SK-N-SH (cell line): Measurements from ENCODE around the gene AFF3. TPM values are rescaled to one million over a fixed set of nuclear protein-coding genes. Genes with fewer than 3 reads are reported as not detected.

Experiments
- CTCF ChIA-PET: fragments of 300-600, 350-600 bp; formaldehyde crosslinking; extraction: SDS; loops from one replicate; lab custom pipeline; 2021; lab: Yijun Ruan, JAX
- POLR2A ChIA-PET: fragments of 350-600 bp; sonication (Branson Sonifier 250); formaldehyde crosslinking; extraction: SDS; loops from one replicate; lab custom pipeline; 2020; ENCODE audit warnings: antibody characterized with exemption, inconsistent platforms; lab: Yijun Ruan, JAX
- DNase-seq: peaks from one replicate; pipeline ENCODE4 v3.0.0; 2012
- H2AFZ ChIP-seq: fragments of 200-600 bp; sonication (generic); 2 replicates; pipeline ENCODE4 v1.8.1; 2016; ENCODE audit warnings: antibody characterized with exemption, mild to moderate bottlenecking, low read depth
- H3F3A ChIP-seq: fragments of 200-600 bp; sonication (generic); replicated peaks from 2 replicates; pipeline ENCODE3; 2016; ENCODE audit warnings: antibody characterized with exemption, mild to moderate bottlenecking; ENCODE audit not compliant: insufficient read depth
- H3K27ac ChIP-seq, 2 experiments: fragments of 200-500 bp in 1 of 2; fragments of 200-600 bp in 1 of 2; sonication (Bioruptor generic) in 1 of 2; sonication (generic), shearing (Covaris generic) in 1 of 2; 2 replicates each; pipeline versions ENCODE4 v1.5.1 to v1.6.1; 2014 to 2016; ENCODE audit warnings: low read depth in 2 of 2, inconsistent platforms in 1 of 2, low read length in 1 of 2, mild to moderate bottlenecking in 1 of 2, mixed read lengths in 1 of 2
- H3K27me3 ChIP-seq: fragments of 200-600 bp; sonication (generic), shearing (Covaris generic); 2 replicates; pipeline ENCODE4 v1.6.1; 2016; ENCODE audit warnings: mixed run types; ENCODE audit not compliant: insufficient read depth
- H3K36me3 ChIP-seq, 2 experiments: fragments of 200-500 bp in 1 of 2; fragments of 200-600 bp in 1 of 2; sonication (Bioruptor generic) in 1 of 2; sonication (generic) in 1 of 2; replicated peaks in 1 of 2; 2 replicates each; pipeline versions ENCODE3 to v1.5.1; 2014 to 2016; ENCODE audit warnings: low read length in 1 of 2, mild to moderate bottlenecking in 1 of 2; ENCODE audit not compliant: insufficient read depth in 2 of 2, control insufficient read depth in 1 of 2
- H3K4me1 ChIP-seq, 2 experiments: fragments of 200-500 bp in 1 of 2; fragments of 200-600 bp in 1 of 2; sonication (Bioruptor generic) in 1 of 2; sonication (generic), shearing (Covaris generic) in 1 of 2; 2 replicates each; pipeline versions ENCODE4 v1.5.1 to v1.6.1; 2014 to 2016; ENCODE audit warnings: low read depth in 1 of 2, low read length in 1 of 2, mixed run types in 1 of 2; ENCODE audit not compliant: insufficient read depth in 2 of 2, control insufficient read depth in 1 of 2
- H3K4me2 ChIP-seq: fragments of 200-600 bp; sonication (generic), shearing (Covaris generic); 2 replicates; pipeline ENCODE4 v1.6.1; 2017; ENCODE audit warnings: mixed run types
- H3K4me3 ChIP-seq, 2 experiments: fragments of 200-500 bp in 1 of 2; fragments of 200-600 bp in 1 of 2; sonication (Bioruptor generic) in 1 of 2; sonication (generic), shearing (Covaris generic) in 1 of 2; 2 replicates each; pipeline versions ENCODE4 v1.5.1 to v1.8.1; 2014 to 2016; ENCODE audit warnings: low read depth in 2 of 2, inconsistent platforms in 1 of 2, low read length in 1 of 2, mild to moderate bottlenecking in 1 of 2, mixed read lengths in 1 of 2, moderate library complexity in 1 of 2
- H3K79me2 ChIP-seq: fragments of 200-600 bp; sonication (generic); 2 replicates; pipeline ENCODE4 v1.8.1; 2017; ENCODE audit warnings: mild to moderate bottlenecking; ENCODE audit not compliant: insufficient read depth
- H3K9ac ChIP-seq: fragments of 200-600 bp; sonication (generic); 2 replicates; pipeline ENCODE4 v1.6.1; 2017; ENCODE audit warnings: mixed run types
- H3K9me2 ChIP-seq: fragments of 200-600 bp; sonication (generic); 2 replicates; pipeline ENCODE4 v1.6.1; 2017; ENCODE audit warnings: mixed run types
- H3K9me3 ChIP-seq: fragments of 200-600 bp; sonication (generic); 2 replicates; pipeline ENCODE4 v1.6.1; 2017; ENCODE audit warnings: mixed run types, mild to moderate bottlenecking, moderate library complexity
- H4K20me1 ChIP-seq: fragments of 200-600 bp; sonication (generic); 2 replicates; pipeline ENCODE4 v1.6.1; 2017; ENCODE audit warnings: mild to moderate bottlenecking, mixed run types; ENCODE audit not compliant: insufficient read depth
- CTCF ChIP-seq: fragments of 200-600 bp; sonication (generic); IDR thresholded peaks from 2 replicates; pipeline ENCODE4 v1.6.1; 2017; ENCODE audit warnings: antibody characterized with exemption, mild to moderate bottlenecking, moderate library complexity
- EP300 ChIP-seq, 2 experiments: IDR thresholded peaks; 2 replicates each; pipeline versions ENCODE4 v1.4.0 to v1.6.1; 2012; ENCODE audit warnings: borderline replicate concordance in 1 of 2, low read depth in 1 of 2, low read length in 1 of 2
- EZH2phosphoT487 ChIP-seq: fragments of 200-600 bp; sonication (generic); IDR thresholded peaks from 2 replicates; pipeline ENCODE4 v1.6.1; 2017; ENCODE audit warnings: low read depth, mixed run types, mild to moderate bottlenecking, antibody characterized with exemption, moderate library complexity, borderline replicate concordance
- FOSL2 ChIP-seq: IDR thresholded peaks from 2 replicates; pipeline ENCODE4 v1.4.0; 2012; ENCODE audit warnings: low read depth, mild to moderate bottlenecking, moderate library complexity, borderline replicate concordance
- FOXM1 ChIP-seq: IDR thresholded peaks from 2 replicates; pipeline ENCODE4 v1.4.0; 2012; ENCODE audit warnings: low read depth, mild to moderate bottlenecking
- MAX ChIP-seq: IDR thresholded peaks from 2 replicates; pipeline ENCODE4 v1.4.0; 2012; ENCODE audit warnings: low read depth
- MEF2A ChIP-seq: IDR thresholded peaks from 2 replicates; pipeline ENCODE4 v1.4.0; 2012; ENCODE audit warnings: low read depth, borderline replicate concordance
- MXI1 ChIP-seq: IDR thresholded peaks from 2 replicates; pipeline ENCODE4 v1.6.1; 2012; ENCODE audit warnings: mild to moderate bottlenecking, low read depth, low read length, improper control_type of control experiment
- RAD21 ChIP-seq: IDR thresholded peaks from 2 replicates; pipeline ENCODE4 v1.6.1; 2012; ENCODE audit warnings: mild to moderate bottlenecking, low read length
- RCOR1 ChIP-seq: fragments of 150-350 bp; IDR thresholded peaks from 2 replicates; pipeline ENCODE4 v1.6.1; 2017; ENCODE audit warnings: antibody characterized with exemption, low read length
- SIN3A ChIP-seq: IDR thresholded peaks from 2 replicates; pipeline ENCODE4 v1.6.1; 2012; ENCODE audit warnings: low read depth, mild to moderate bottlenecking, low read length, moderate library complexity, borderline replicate concordance
- TAF1 ChIP-seq: IDR thresholded peaks from 2 replicates; pipeline ENCODE4 v1.6.1; 2012; ENCODE audit warnings: low read depth, mild to moderate bottlenecking, low read length, moderate library complexity, borderline replicate concordance
- TCF12 ChIP-seq: IDR thresholded peaks from 2 replicates; pipeline ENCODE4 v1.4.0; 2012
- WGBS: methylation state at CpG from one replicate; pipeline ENCODE4 v1.1.6; 2017; ENCODE audit warnings: low lambda C conversion rate; 5-methylcytosine and 5-hydroxymethylcytosine counted together
- polyA plus RNA-seq, 3 experiments: library from polyadenylated mRNA; depleted of rRNA; stranded (reverse); fragments of >200 nt; gene quantifications; 2 replicates each; pipeline ENCODE4 v1.2.3, GENCODE V29; 2012
- TF ChIP-seq, protein P1 (sequence below): fragments of 150-350 bp; IDR thresholded peaks from 2 replicates; pipeline ENCODE4 v1.6.1; 2016; ENCODE audit warnings: mild to moderate bottlenecking, low read depth, low read length
- TF ChIP-seq, protein P2 (sequence below): fragments of 150-350 bp; IDR thresholded peaks from 2 replicates; pipeline ENCODE4 v1.6.1; 2017; ENCODE audit warnings: antibody characterized with exemption, low read length, low read depth, borderline replicate concordance

The AFF3 gene
- polyA plus RNA-seq, 1 of the 3 experiments (the other 2 are of a cell fraction), result 0.36 TPM

- ChIA-PET POLR2A (no interaction called here), CTCF (interaction anchor here (0.9 to 1.2 kb wide), 2 partner anchors 172 to 603 kb away, joined by 3 read pairs; partner anchors contain the start of gene EIF5B)
- 62% methylated on average over 4 of the region's 4 CpGs for WGBS
- Histone ChIP-seq H4K20me1 (no peaks in the 10 kb centered on the region), H3K9ac (no peak overlapping the region), H3K4me2 (no peak overlapping the region), H3K27ac (no peak overlapping the region), H3K4me1 (no peaks in the 10 kb centered on the region), H3K9me2 (no peaks in the 10 kb centered on the region), H3K79me2 (no peaks in the 10 kb centered on the region), H3K9me3 (no peaks in the 10 kb centered on the region), H3F3A (no peaks in the 10 kb centered on the region), H3K27me3 (no peaks in the 10 kb centered on the region), H3K4me3 (no peak overlapping the region), H3K36me3 (no peaks in the 10 kb centered on the region), H2AFZ (no peak overlapping the region)
- no peak for DNase-seq
- TF ChIP-seq RAD21, result no peak
- no peak for TF ChIP-seq CTCF
- no peak for TF ChIP-seq SIN3A
- TF ChIP-seq MAX, result no peak
- TF ChIP-seq MXI1, result no peak
- no peak for TF ChIP-seq EP300 (IDR thresholded peaks at IDR 0.05; ENCODE audit: borderline replicate concordance in 1 of 2, low read depth in 1 of 2, low read length in 1 of 2)
- no peak for TF ChIP-seq EZH2phosphoT487
- TF ChIP-seq TCF12, result no peak
- TF ChIP-seq MEF2A, result no peak
- TF ChIP-seq, protein P1, sequence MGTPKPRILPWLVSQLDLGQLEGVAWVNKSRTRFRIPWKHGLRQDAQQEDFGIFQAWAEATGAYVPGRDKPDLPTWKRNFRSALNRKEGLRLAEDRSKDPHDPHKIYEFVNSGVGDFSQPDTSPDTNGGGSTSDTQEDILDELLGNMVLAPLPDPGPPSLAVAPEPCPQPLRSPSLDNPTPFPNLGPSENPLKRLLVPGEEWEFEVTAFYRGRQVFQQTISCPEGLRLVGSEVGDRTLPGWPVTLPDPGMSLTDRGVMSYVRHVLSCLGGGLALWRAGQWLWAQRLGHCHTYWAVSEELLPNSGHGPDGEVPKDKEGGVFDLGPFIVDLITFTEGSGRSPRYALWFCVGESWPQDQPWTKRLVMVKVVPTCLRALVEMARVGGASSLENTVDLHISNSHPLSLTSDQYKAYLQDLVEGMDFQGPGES, result no peak
- TF ChIP-seq, protein P2, sequence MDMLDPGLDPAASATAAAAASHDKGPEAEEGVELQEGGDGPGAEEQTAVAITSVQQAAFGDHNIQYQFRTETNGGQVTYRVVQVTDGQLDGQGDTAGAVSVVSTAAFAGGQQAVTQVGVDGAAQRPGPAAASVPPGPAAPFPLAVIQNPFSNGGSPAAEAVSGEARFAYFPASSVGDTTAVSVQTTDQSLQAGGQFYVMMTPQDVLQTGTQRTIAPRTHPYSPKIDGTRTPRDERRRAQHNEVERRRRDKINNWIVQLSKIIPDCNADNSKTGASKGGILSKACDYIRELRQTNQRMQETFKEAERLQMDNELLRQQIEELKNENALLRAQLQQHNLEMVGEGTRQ, result no peak
- TF ChIP-seq TAF1, result no peak
- TF ChIP-seq FOXM1, result no peak
- no peak for TF ChIP-seq FOSL2
- TF ChIP-seq RCOR1, result no peak
These were observed 633.0 kb downstream of the AFF3 start for GRCh38 chr2:99509387-99509786.
